Upper lobe of right lung (tissue), 1 donor: ENCODE data around the gene TMEFF1. TPM values are rescaled to one million over a fixed set of nuclear protein-coding genes. Genes with fewer than 3 reads are reported as not detected.

Source experiments
- ATAC-seq: fragments of 200-7000 bp; cut with Tn5 transposase; one replicate; pipeline ENCODE4 v1.9.1; 2020; ENCODE audit warnings: mild to moderate bottlenecking, moderate library complexity
- DNase-seq: peaks from one replicate; pipeline ENCODE4 v3.0.0-alpha.2; 2020
- H3K27ac ChIP-seq: fragments of 200-600 bp; one replicate; pipeline ENCODE4 v1.8.0; 2022
- H3K27me3 ChIP-seq: fragments of 200-600 bp; one replicate; pipeline ENCODE4 v1.8.0; 2022; ENCODE audit warnings: mild to moderate bottlenecking
- H3K36me3 ChIP-seq: fragments of 200-600 bp; one replicate; pipeline ENCODE4 v1.8.0; 2022
- H3K4me1 ChIP-seq: fragments of 200-600 bp; one replicate; pipeline ENCODE4 v1.8.0; 2022
- H3K4me3 ChIP-seq: fragments of 200-600 bp; one replicate; pipeline ENCODE4 v1.8.0; 2022; ENCODE audit warnings: mild to moderate bottlenecking
- H3K9me3 ChIP-seq: fragments of 200-600 bp; one replicate; pipeline ENCODE4 v1.8.0; 2022
- intact Hi-C: fragments of 100-400 bp; cut with DNase I; formaldehyde crosslinking; loops from one replicate; pipeline ENCODE4 v1.11.0; 2022
- total RNA-seq: library from RNA; stranded (reverse); fragmentation: NEBNext Ultra II Directional; extraction: Animal tissue kit (Norgen Biotek cat#: 25700); gene quantifications from one replicate; pipeline ENCODE4 v1.2.1, GENCODE V29; 2021
- TF ChIP-seq, protein P1 (sequence below): fragments of 200-600 bp; IDR thresholded peaks from one replicate; pipeline ENCODE4 v1.8.0; 2022; ENCODE audit warnings: antibody characterized with exemption
- donor health status: DM: no; HTN: yes; CAD: no; lungs with severe emphysema.

Gene TMEFF1
- total RNA-seq, 1 donor from 2014 or later: 0.64 TPM

GRCh38 chr9:100445161-100445902, 27.6 kb upstream of the TMEFF1 start:
- Histone ChIP-seq H3K4me3 (no peak overlapping the region), H3K27ac (no peak overlapping the region), H3K36me3 (peaks cover under 1% of the 10 kb centered on the region), H3K4me1 (peaks cover 8% of the 10 kb centered on the region), H3K27me3 (no peaks in the 10 kb centered on the region), H3K9me3 (no peaks in the 10 kb centered on the region)
- ATAC-seq: no peak
- intact Hi-C loops: no loop called here
- TF ChIP-seq, protein P1, sequence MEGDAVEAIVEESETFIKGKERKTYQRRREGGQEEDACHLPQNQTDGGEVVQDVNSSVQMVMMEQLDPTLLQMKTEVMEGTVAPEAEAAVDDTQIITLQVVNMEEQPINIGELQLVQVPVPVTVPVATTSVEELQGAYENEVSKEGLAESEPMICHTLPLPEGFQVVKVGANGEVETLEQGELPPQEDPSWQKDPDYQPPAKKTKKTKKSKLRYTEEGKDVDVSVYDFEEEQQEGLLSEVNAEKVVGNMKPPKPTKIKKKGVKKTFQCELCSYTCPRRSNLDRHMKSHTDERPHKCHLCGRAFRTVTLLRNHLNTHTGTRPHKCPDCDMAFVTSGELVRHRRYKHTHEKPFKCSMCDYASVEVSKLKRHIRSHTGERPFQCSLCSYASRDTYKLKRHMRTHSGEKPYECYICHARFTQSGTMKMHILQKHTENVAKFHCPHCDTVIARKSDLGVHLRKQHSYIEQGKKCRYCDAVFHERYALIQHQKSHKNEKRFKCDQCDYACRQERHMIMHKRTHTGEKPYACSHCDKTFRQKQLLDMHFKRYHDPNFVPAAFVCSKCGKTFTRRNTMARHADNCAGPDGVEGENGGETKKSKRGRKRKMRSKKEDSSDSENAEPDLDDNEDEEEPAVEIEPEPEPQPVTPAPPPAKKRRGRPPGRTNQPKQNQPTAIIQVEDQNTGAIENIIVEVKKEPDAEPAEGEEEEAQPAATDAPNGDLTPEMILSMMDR: no peak
- DNase-seq: no peak

DNA sequence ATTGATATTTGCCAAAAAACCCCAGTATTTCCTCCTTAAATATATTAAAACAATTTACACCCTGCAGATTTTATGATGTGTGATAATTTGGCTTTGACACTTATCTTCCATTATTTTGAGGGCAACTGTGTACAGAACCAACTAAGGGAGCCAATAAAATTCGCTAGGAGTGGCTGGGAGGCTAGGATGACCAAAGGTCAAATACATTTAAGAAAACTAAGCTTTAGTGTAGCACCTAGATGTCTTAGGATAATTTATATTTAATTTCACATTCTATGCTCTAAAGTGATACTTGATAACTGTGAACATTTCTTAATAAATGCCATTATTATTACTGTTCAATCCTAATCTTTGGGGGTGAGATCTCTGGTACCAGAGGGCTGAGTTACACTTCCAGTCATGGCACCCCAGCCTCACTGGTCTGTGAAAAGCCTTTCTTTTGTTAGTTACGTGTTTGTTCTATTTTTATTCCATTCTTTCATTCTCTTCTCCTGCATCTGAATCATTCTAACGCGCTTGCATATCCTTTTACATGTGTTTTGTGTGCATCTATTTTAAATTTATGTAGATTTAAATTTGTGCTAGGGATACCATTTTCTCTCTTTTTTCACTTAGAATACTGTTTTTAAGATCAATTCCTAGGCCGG, 26.9 kb upstream of the TMEFF1 start:
- Histone ChIP-seq H3K27ac (no peak overlapping the region), H3K4me3 (no peak overlapping the region), H3K4me1 (peaks cover 8% of the 10 kb centered on the region), H3K9me3 (no peaks in the 10 kb centered on the region), H3K36me3 (peaks cover 6% of the 10 kb centered on the region), H3K27me3 (no peaks in the 10 kb centered on the region)
- DNase-seq (no peak), ATAC-seq (no peak)
- TF ChIP-seq, protein P1: no peak
- intact Hi-C loops: no loop called here

DNA sequence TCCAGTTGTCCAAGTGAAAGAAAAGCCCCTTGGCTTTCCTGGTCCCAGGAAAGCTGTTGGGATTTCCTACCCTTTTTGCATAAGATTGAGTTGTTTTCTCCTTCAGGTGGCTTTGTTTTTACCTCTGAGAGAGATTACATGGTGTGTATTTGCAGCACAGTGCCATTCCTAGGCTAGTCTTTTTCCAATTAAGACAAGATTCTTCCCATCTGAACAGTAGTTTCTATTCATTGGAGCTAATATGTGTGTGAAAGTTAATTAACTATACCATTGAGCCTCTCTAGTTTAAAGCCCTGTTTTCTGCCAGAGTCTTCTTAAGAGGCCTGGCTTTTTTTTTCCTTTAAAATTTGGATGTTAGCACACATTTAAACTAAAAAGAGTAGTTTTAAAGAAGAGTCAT, 25.9 kb upstream of the TMEFF1 start:
- H3K4me3 ChIP-seq: no peak overlapping the region
- peaks cover 6% of the 10 kb centered on the region for H3K36me3 ChIP-seq
- peaks cover 8% of the 10 kb centered on the region for H3K4me1 ChIP-seq
- H3K27me3 ChIP-seq: no peaks in the 10 kb centered on the region
- TF ChIP-seq, protein P1: no peak
- intact Hi-C loops: no loop called here
- DNase-seq (no peak), ATAC-seq (no peak)
- H3K9me3 ChIP-seq: no peaks in the 10 kb centered on the region
- no peak overlapping the region for H3K27ac ChIP-seq

- TF ChIP-seq, protein P1: no peak
- Histone ChIP-seq H3K9me3 (no peaks in the 10 kb centered on the region), H3K4me1 (peaks cover 8% of the 10 kb centered on the region), H3K27me3 (no peaks in the 10 kb centered on the region), H3K36me3 (peaks cover 12% of the 10 kb centered on the region), H3K27ac (no peak overlapping the region), H3K4me3 (no peak overlapping the region)
- no peak for DNase-seq
- intact Hi-C loops: no loop called here
- ATAC-seq: no peak
These were observed 24.7 kb upstream of the TMEFF1 start for GRCh38 chr9:100448266-100448665.

- no peaks in the 10 kb centered on the region for H3K4me1 ChIP-seq
- intact Hi-C loops: no loop called here
- no peak for ATAC-seq
These were observed 23.5 kb upstream of the TMEFF1 start for GRCh38 chr9:100449420-100449819.

More at GRCh38 chr9:100449420-100449819, 23.5 kb upstream of the TMEFF1 start:
- H3K4me3 ChIP-seq: no peak overlapping the region
- no peak overlapping the region for H3K27ac ChIP-seq
- H3K27me3 ChIP-seq: no peaks in the 10 kb centered on the region
- no peaks in the 10 kb centered on the region for H3K9me3 ChIP-seq
- TF ChIP-seq, protein P1: no peak
- DNase-seq: no peak
- peaks cover 12% of the 10 kb centered on the region for H3K36me3 ChIP-seq
